Activated CD4-positive, alpha-beta T cell treated with anti-CD3 and anti-CD28 coated beads, Interleukin-2, amount 50 U/mL, for 48 hours (primary cell): ENCODE measurements around the gene CILP2.
A peak's percentile ranks its signal among the peaks of the same experiment; 100 is the strongest.

Experiments used
- DNase-seq, 2 experiments: peaks; one replicate each; pipeline ENCODE4 v3.0.0-alpha.2; 2020

CILP2 gene

DNA sequence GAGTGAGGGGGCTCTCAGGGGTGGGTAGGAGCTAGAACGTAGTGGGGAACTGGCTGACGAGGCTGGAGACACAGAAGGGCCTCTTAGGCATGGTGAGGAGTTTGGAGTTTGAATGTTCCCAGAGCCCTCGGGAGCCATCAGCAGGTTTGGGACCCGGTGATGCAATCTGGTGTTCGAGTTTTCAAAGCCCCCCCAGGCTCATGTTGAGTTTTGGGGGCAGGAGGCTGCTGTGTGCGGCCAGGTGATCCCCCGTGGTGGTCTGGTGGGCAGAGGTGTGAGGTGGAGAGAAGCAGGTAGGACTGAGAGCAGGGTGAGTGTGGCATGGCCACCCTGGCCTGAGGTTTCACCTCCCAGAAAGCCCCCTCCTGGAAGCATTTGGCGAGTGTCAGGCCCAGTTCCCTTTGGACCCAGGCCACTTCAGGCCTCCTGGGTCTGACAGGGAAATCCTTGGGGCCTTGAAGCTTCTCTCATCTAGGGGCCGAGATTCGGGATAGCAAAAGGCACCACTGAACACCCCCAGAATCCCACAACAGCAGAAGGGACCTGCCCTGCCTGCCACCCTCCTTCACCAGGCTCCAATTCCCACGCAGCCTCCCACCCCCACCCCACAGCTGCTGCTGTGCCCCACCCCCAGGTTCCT lies 8.2 kb upstream of the CILP2 start:
- no peak for DNase-seq

DNA sequence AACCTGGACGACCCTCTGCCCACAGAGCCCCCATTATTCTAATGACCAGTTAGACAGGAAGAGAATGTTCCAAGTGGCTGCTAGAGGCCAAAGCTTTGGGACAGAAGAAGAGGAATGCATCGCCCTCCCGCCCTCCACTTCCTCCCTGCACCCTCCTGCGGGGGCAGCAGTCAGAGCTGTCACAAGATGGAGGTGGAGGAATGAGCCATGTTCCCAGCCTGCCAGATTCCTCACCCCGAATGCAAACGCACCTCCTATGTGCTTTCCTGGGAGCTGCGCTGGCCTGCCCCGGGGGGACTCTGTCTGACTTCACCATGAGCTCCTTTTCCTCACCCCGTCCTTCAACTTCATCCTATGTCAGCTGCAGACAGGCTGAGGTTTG lies 7.7 kb upstream of the CILP2 start:
- DNase-seq = no peak

DNA sequence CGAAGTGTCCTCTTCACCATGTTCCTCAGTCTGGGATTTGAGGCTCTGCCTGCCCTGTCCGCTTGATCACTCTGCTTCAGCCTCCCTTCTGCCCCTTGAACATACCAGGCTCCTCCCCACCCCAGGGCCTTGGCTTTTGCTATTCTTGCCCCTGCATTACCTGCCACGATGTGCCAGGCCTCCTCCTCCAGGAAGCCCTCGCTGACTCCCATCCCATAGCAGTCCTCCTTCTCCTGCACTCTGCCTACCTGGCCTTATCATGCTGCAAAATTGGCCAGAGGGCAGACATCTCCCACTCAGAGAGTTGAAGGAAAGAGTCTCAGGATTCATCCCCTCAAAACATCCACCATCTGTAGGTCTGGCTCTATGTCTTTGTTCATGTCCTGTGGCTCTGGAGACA lies 7.2 kb upstream of the CILP2 start:
- no peak for DNase-seq

DNA sequence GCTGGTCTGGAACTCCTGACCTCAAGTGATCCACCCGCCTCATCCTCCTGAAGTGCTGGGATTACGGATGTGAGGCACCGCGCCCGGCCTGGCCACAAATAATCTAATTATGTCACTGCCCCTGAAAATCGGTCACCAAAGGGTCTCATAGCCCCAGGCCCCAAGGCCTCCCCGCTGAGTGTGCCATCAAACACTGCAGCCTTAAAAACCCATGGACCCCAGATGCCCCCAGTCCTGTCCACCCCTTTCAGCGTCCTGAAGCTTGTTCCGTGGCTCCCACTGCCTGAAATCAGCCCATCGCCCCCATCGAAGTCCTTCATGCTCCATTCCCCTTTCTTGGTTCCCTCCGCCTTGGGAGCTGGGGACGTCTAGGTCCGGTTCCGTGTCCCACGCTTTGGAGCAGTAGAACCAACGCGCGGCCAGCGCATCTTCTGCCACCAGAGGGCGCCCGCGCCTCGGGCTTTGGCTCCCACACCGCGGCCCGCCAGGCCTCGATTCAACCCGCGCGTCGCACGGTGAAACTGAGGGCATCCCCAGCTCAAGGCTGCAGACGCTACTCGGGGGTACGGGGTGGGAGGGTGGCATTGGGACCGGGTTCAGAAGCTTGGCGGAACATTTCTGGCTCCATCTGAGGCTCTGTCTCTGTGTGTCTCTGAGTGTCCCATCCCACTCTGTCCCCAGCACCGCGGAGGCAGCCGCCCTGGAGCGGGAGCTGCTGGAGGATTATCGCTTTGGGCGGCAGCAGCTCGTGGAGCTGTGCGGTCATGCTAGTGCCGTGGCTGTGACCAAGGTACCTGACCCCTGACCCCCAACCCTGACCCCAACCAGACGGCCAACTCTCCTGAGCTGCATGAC lies 5.9 kb upstream of the CILP2 start:
- peak; percentile 87 to 90 for DNase-seq

DNA sequence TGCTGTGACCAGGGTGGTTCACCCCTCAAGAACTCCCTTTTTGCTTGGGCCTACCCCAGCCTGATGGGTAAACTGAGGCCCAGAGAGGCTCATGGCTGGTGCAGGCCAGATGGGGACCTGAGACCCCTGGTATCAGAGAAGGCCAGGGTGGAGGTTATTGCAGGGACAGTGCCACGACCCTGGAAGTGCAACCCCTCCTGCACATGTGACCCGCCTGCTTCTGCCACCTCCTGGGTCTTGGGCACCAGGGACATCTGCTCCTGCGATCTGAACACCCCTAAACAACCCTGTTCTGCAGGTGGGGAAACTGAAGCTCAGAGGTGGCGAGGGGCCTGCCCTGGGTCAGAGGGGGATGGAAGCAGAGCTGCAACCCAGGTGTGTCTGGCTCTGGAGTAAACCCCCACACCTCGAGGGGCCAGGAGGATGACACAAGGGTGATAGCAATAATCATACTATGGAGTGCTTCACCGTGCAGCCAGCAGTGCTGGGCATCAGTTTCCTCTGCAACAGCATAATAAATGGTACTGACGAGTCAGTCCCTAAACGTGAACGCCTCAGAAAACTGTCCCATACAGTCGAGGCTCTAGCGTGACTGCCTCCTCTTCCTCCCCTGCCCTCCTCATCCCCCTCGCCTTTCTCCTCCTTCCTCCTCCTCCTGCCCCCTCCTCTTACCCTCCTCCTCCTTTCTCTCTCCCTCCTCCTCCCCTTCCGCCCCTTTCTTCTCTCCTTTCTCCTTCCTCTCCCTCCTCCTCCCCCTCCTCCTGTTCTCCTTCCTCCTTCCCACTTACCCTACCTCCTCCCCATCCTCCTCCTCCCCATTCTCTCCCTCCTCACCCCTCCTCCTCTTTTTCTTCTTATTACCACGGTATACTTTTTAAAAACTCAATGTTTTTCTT lies 5.0 kb upstream of the CILP2 start:
- no peak for DNase-seq

DNA sequence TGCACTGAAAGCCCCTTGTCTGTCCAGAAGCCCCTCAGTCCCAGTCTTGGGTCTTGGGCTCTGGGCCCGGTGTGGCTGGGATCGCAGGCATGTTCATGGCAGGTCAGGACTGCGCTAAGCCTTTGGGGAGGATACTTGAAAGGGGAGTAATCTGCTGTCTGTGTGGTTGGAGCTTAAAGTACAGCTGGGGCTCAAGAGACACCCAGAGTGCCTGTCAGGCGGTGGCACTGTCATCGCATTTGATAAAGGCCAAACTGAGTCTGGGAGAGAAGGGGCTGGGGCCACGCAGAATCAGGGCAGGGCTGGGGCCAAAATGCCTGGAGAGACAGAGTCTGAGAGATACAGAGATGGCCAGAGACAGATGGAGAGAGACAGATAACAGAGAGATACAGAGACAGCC lies 4.2 kb upstream of the CILP2 start:
- no peak for DNase-seq

DNA sequence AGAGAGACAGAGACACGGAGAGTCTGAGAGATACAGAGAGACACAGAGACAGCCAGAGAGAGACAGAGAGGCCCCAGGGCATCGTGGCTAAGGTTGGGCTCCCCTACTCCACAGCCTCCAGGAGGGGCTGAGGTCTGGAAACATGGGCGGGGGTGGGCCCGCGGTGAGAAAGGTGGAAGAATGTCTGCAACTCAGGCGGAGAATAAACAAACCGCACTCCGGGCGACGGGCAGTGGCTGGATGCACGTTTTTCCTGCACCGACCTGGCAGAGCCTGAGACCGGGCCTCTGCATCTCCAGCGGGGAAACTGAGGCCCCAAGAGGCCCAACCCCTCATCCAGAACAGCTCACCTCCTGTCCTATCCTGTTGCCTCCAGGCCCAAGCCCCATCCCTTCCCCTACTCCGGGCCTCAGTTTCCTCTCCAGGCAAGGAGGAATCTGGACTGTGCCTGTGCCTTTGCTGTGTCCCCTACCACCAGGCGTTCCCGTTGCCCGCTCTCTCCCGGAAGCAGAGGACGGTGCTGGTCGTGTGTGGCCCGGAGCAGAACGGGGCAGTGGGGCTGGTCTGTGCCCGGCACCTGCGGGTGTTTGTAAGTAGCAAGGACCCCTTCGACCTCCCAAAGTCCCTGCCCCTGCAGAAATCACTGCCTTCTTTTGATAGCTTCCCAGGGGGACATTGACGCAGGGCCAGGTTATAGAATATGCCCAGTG lies 3.4 kb upstream of the CILP2 start:
- no peak for DNase-seq

DNA sequence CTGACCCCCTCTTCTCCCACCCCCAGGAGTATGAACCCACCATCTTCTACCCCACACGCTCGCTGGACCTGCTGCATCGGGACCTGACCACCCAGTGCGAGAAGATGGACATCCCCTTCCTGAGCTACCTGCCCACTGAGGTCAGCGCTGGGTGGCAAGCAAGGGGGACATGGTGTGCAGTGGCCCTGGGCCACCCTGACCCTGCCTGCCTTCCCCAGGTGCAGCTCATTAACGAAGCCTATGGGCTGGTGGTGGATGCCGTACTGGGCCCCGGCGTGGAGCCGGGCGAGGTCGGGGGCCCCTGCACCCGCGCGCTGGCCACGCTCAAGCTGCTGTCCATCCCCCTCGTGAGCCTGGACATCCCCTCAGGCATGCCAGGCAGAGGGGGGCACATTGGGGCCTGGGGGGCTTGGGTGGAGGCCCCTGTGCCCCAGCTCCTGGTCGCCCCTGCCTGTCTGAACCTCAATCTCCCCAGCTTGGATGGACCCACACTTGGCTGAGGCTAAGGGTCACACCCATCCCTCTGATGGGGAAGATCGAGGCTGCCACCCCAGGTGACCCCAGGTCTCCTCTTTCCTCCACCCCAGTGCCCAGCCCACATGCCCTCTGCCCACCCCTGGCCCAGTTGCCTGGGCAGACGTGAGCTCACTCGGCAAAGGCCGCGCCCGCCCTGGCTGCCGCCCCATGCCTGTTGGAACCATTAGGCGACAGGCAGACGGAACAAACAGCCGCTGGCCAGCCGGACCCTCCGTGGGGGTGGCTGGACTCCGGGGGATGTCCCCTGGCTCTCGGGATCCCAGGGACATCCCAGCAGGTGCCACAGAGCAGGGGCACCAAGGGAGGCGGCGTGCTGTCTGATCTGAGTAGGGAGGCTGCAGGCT lies 2.5 kb upstream of the CILP2 start:
- DNase-seq = no peak

DNA sequence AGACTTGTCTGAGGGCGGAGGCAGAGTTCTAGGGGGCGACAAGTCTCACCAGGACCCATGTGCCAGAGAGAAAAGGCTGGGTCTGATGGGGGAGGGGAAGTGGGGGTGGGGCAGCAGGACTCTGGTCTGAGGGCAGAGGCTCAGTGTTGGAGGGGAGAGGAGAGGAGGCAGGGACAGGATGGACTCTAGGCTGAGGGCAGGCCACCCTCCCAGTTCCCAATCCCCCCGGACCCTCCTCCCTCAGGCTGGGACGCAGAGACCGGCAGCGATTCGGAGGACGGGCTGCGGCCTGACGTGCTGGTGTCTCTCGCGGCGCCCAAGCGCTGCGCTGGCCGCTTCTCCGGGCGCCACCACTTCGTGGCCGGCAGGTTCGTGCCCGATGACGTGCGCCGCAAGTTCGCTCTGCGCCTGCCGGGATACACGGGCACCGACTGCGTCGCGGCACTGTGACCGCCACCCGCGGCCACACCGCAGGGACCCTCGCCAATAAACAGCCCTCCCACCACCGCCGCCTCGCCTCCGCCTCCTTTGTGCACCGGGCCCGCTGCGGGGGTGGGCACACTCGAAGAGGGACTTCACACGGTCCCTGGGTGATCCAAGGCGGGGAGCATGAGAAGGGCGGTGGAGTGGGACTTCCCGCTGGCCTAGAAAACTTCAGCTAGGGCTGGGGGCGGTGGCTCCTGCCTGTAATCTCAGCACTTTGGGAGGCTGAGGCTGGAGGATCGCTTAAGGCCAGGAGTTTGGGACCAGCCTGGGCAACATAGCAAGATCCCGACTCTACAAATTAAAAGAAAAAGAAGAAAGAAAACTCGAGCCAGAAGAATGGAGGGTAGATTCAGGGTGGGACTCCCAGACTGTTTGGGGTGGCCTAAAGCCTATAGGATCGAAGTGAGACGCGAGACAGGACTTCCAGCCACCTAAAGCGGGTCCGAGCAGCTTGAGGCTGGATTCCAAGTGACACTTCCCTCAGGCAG lies 703 bp upstream of the CILP2 start:
- no peak for DNase-seq

DNA sequence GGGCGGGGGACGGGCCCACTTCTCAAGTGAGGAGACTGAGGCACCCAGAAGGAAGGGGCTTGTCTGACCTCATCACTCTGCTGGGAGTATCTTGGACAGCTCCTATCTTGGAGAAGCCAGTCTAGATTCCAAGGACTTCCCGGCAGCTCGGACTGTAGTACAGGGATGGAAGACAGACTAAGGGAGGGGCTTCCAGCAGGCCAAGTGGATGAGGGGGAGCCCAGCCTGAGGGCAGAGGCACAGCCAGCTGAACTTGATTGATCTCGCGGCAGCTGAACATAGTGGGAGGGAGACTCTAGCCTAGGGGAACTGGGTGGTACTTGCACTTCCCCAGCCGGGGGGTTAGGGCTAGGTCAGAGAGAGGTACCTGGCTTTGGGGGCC lies 711 bp downstream of the CILP2 start:
- no peak for DNase-seq

DNA sequence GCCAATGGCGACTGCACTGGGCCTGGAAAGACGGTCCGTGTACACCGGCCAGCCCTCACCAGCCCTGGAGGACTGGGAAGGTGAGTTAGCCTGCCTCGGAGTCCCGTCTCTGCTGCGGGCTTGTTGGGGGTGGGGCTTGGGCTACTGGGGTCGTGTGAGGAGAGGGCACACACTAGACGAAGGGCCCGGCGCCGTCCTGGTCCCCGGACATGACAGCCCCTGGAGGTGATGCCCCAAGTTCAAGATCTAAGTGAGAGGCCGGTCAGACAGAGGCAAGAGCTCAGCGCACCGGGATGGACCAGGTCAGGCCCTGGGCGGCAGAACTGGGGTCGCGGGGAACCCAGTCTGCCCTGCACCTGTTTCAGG lies 1.6 kb downstream of the CILP2 start:
- no peak for DNase-seq

DNA sequence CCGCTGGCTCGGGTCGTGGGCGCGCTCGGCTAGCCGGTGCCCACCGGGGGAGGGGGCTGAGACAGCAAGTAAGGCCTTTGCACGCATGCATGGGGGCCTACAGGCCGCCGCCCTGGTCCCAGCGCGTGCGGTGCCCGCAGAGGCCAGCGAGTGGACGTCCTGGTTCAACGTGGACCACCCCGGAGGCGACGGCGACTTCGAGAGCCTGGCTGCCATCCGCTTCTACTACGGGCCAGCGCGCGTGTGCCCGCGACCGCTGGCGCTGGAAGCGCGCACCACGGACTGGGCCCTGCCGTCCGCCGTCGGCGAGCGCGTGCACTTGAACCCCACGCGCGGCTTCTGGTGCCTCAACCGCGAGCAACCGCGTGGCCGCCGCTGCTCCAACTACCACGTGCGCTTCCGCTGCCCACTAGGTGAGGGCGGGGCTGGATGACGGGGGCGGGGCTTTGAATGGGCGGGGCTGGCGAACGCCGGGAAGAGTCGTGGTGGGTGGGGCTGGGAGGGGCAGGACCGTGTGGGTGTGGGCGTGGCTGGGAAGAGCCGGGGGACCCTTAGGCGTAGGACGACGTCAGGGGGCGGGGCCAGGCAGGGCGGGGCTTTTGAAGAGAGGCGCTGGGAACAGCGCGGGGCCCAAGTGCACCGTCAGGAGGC lies 2.1 kb downstream of the CILP2 start:
- DNase-seq = peak; percentile 81

DNA sequence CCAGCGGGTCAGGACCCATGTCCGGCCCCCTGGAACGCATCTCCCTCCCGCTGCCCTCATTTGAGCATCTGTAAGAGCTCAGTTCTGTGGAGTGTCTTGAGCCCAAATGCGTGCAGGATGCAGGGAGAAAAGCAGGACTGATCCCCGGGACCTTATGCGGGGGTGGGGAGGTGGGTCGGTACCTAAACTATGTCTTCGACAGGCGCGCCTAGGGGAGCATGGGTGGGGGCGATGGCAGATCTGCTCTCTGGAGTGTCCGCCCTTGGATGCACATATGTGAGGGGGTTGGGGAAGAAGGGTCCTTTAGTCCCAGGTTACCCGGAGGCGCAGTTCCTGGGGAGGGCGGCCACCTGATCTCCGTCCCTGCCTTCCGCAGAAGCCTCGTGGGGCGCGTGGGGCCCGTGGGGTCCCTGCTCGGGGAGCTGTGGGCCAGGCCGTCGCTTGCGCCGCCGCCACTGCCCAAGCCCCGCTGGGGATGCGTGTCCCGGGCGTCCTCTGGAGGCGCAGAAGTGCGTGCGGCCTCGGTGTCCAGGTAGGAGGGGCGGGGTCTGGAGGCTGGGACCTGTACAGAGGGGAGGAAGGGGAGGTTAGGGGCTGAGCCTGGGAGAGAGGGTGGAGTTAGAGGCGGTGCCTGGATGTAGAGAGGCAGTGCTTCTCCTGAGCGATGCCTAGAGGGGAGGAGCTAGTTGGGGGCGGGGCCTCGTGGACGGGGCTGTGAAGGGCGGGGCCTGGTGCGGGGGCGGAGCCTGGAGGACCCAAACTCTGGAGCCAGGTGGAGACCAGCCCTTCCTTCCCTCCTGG lies 2.9 kb downstream of the CILP2 start:
- DNase-seq = peak; percentile 87 to 88

DNA sequence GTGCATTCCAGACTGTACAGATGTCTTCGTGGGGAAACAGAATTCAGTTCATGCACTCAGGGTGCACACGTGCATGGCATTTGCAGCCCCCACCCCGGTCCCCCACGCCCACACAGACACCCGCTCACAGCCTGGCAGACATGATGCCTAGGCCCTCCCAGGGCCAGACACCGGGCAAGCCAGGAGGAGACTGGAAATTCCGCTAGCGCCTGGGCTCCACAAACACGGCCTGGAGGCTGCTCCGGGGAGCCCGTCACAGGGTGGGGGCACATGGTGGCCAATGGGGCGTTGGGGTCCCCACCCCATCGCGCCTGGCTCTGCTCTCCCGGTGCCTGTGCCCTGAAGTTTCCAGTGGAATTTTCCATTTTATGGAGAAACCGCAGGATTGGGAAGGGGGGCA lies 3.6 kb downstream of the CILP2 start:
- DNase-seq = no peak

DNA sequence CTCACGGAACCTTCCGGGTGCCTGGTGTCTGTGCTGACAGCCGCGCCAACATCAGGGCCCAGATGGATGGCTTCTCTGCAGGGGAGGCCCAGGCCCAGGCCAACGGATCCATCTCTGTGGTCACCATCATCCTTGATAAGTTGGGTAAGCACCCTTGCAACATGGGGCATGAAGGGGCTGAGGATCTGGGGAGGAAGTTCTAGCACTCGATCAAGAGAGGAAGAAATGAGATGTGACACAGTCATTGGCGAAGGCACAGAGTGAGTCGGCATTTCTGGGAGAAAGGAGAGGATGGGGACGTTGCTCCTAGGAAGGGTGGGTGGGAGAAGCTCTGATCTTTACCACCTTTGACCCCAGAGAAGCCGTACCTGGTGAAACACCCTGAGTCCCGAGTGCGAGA lies 4.4 kb downstream of the CILP2 start:
- no peak for DNase-seq

DNA sequence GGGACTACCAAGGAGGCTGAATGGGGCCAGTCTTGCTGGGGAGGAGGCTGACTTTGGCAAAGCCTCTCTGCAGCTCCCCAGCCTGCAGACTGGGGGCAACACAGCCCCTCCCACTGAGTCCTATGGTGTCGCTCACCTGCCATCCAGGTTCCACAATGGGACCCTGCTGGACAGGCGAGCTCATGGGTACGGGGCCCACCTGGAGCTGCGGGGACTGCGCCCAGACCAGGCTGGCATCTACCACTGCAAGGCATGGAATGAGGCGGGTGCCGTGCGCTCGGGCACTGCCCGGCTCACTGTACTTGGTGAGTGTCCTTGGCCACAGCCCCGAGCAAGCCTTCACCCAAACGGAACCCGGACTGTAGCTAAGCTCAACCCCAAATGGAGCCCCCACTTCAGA lies 5.0 kb downstream of the CILP2 start:
- DNase-seq = no peak

DNA sequence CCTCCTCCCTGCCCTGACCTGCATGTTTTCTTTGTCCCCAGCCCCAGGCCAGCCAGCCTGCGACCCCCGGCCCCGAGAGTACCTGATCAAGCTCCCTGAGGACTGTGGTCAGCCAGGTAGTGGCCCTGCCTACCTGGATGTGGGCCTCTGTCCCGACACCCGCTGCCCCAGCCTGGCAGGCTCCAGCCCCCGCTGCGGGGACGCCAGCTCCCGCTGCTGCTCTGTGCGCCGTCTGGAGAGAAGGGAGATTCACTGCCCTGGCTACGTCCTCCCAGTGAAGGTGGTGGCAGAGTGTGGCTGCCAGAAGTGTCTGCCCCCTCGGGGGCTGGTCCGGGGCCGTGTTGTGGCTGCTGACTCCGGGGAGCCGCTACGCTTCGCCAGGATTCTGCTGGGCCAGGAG lies 5.6 kb downstream of the CILP2 start:
- DNase-seq = no peak

DNA sequence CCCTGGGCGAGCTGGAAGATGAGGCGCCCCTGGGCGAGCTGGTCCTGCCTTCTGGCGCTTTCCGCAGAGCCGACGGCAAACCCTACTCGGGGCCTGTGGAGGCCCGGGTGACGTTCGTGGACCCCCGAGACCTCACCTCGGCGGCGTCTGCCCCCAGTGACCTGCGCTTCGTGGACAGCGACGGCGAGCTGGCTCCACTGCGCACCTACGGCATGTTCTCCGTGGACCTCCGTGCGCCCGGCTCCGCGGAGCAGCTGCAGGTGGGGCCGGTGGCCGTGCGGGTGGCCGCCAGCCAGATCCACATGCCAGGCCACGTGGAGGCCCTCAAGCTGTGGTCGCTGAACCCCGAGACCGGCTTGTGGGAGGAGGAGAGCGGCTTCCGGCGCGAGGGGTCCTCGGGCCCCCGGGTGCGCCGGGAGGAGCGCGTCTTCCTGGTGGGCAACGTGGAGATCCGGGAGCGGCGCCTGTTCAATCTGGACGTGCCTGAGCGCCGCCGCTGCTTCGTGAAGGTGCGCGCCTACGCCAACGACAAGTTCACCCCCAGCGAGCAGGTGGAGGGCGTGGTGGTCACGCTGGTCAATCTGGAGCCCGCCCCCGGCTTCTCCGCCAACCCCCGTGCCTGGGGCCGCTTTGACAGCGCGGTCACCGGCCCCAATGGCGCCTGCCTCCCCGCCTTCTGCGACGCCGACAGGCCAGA lies 6.3 kb downstream of the CILP2 start:
- no peak for DNase-seq
